ENCODE measurements around the gene PRSS16. TPM values are rescaled to one million over a fixed set of nuclear protein-coding genes. Genes with fewer than 3 reads are reported as not detected.

The PRSS16 gene
- total RNA-seq, 1 donor from 2014 or later = 0.63 TPM

GRCh38 chr6:27273783-27274182 lies 26.3 kb downstream of the PRSS16 start:
- H3K27me3 Mint-ChIP-seq (ENCODE audit: low read depth) = peaks cover 71% of the 10 kb centered on the region
- H3K4me3 Mint-ChIP-seq = peak overlapping the region; percentile 2
- TF ChIP-seq, protein P1, sequence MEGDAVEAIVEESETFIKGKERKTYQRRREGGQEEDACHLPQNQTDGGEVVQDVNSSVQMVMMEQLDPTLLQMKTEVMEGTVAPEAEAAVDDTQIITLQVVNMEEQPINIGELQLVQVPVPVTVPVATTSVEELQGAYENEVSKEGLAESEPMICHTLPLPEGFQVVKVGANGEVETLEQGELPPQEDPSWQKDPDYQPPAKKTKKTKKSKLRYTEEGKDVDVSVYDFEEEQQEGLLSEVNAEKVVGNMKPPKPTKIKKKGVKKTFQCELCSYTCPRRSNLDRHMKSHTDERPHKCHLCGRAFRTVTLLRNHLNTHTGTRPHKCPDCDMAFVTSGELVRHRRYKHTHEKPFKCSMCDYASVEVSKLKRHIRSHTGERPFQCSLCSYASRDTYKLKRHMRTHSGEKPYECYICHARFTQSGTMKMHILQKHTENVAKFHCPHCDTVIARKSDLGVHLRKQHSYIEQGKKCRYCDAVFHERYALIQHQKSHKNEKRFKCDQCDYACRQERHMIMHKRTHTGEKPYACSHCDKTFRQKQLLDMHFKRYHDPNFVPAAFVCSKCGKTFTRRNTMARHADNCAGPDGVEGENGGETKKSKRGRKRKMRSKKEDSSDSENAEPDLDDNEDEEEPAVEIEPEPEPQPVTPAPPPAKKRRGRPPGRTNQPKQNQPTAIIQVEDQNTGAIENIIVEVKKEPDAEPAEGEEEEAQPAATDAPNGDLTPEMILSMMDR (conservative IDR thresholded peaks at IDR 0.05) = no peak
- H3K9me3 Mint-ChIP-seq = peaks cover 3% of the 10 kb centered on the region
- peaks cover 8% of the 10 kb centered on the region for H3K4me1 Mint-ChIP-seq
- no peaks in the 10 kb centered on the region for H3K36me3 Mint-ChIP-seq (ENCODE audit: low read depth)
- no peak for DNase-seq (ENCODE audit: low read depth, low spot score)
- H3K27ac Mint-ChIP-seq (ENCODE audit: unreplicated experiment) = no peak overlapping the region

GRCh38 chr6:27275025-27275956 lies 27.8 kb downstream of the PRSS16 start:
- Mint-ChIP-seq H3K4me3 (peak overlapping the region; percentile 20), H3K27ac (ENCODE audit: unreplicated experiment) (no peak overlapping the region)

DNA sequence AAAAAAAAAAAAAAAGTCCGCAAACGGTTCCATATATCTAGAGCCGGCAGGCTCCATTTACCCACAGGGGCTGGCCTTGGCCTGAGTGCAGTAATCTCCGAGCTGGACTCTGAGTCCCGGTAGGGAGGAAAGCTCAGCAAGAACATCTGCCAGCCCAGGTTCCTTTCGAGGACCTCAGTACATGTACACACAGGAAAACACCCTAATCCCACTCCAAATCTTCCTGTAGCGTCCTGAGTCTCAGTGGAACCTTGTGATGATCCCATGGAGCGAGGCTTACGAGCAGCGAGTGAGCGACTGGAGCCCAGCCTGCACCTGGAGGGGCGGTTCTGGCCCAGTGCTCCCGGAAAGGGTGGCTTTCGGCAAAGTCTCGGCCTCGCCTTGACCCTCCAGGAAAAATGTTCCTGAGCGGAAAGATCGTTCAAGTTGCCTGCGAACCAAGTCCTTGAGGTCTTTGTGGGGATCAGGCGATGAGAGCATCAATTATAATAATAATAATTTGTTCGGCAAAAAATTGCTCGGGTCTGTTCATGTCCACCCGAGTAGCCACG lies 32.1 kb downstream of the PRSS16 start:
- no peak for DNase-seq (ENCODE audit: low read depth, low spot score)
- Mint-ChIP-seq H3K36me3 (ENCODE audit: low read depth) (peaks cover 4% of the 10 kb centered on the region), H3K27me3 (ENCODE audit: low read depth) (peaks cover 90% of the 10 kb centered on the region), H3K4me1 (peaks cover 15% of the 10 kb centered on the region), H3K27ac (ENCODE audit: unreplicated experiment) (no peak overlapping the region), H3K9me3 (peaks cover 3% of the 10 kb centered on the region), H3K4me3 (peak overlapping the region; percentile 97)
- TF ChIP-seq, protein P1 (conservative IDR thresholded peaks at IDR 0.05) = no peak

More at GRCh38 chr6:27275025-27275956, 27.8 kb downstream of the PRSS16 start:
- peaks cover 3% of the 10 kb centered on the region for H3K9me3 Mint-ChIP-seq
- TF ChIP-seq, protein P1 (conservative IDR thresholded peaks at IDR 0.05) = no peak
- peaks cover 8% of the 10 kb centered on the region for H3K4me1 Mint-ChIP-seq
- no peak for DNase-seq (ENCODE audit: low read depth, low spot score)
- H3K36me3 Mint-ChIP-seq (ENCODE audit: low read depth) = peaks cover 4% of the 10 kb centered on the region
- peaks cover 77% of the 10 kb centered on the region for H3K27me3 Mint-ChIP-seq (ENCODE audit: low read depth)

DNA sequence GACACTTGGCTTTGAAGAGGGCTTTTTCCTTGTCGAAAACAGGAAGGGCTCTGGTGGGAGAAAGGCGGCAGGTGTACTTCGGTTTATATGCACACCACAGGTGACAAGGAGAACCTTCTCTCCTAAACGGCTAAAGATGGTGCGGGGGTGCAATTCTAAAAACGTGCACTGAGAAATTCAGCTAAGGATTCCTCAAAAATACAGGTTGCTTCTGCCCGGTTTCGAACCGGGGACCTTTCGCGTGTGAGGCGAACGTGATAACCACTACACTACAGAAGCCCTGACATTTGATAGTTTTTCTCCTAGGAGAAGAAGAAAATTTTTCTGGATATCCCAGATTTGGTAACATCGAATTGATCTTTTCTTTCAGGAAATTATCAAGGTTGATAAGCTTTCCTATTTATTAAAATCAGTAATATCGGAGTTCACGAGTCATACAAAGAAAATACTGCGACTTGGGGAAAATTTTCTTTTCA lies 32.6 kb downstream of the PRSS16 start:
- Mint-ChIP-seq H3K9me3 (peaks cover 6% of the 10 kb centered on the region), H3K4me1 (peaks cover 15% of the 10 kb centered on the region), H3K27ac (ENCODE audit: unreplicated experiment) (no peak overlapping the region), H3K36me3 (ENCODE audit: low read depth) (peaks cover 6% of the 10 kb centered on the region), H3K27me3 (ENCODE audit: low read depth) (peaks cover 90% of the 10 kb centered on the region), H3K4me3 (peak overlapping the region; percentile 97)
- peak; percentile 50 for DNase-seq (ENCODE audit: low read depth, low spot score)
- TF ChIP-seq, protein P1 (conservative IDR thresholded peaks at IDR 0.05) = no peak

DNA sequence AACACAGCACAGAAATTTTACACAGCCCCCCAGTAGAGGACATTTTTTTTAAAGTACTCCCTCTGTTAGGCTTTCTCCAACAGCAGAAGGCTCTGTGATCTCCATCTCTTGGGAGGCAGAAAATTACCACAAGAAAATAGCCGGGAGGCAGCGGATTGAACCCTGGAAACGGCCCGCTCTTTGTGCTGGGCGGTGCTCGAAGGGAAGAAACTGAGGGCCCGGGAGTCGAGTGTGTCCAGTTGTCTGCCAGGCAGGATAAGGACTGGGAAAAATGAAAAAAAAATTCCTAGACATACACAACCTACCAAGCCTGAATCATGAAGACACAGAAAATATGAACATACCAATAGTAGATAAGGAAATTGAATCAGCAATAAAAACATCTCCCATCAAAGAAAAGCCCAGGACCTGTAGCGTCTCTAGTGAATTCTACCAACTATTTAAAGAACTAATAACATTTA lies 33.1 kb downstream of the PRSS16 start:
- Mint-ChIP-seq H3K27ac (ENCODE audit: unreplicated experiment) (peak overlapping the region; percentile 45), H3K4me3 (peak overlapping the region; percentile 97), H3K27me3 (ENCODE audit: low read depth) (peaks cover 90% of the 10 kb centered on the region), H3K36me3 (ENCODE audit: low read depth) (peaks cover 6% of the 10 kb centered on the region), H3K9me3 (peaks cover 6% of the 10 kb centered on the region), H3K4me1 (peaks cover 15% of the 10 kb centered on the region)
- TF ChIP-seq, protein P1 (conservative IDR thresholded peaks at IDR 0.05) = no peak
- DNase-seq (ENCODE audit: low read depth, low spot score) = no peak

All from neural crest cell (in vitro differentiated cells).